Stimulated activated CD4-positive, alpha-beta T cell treated with anti-CD3 and anti-CD28 coated beads, TNF-alpha, amount 100 ng/mL, for 48 hours (primary cell): ENCODE results near the gene P2RX1.
"Not testable (repeated sequence)": the region's sequence is repeated elsewhere in the genome, so short reads cannot be mapped to it uniquely, and the experiment has no call there.

ENCODE experiments used
- DNase-seq, 3 donors: peaks; one replicate each; pipeline ENCODE4 v3.0.0-alpha.2; 2020; ENCODE audit warnings: low read depth in 3 of 3

Gene P2RX1

DNA sequence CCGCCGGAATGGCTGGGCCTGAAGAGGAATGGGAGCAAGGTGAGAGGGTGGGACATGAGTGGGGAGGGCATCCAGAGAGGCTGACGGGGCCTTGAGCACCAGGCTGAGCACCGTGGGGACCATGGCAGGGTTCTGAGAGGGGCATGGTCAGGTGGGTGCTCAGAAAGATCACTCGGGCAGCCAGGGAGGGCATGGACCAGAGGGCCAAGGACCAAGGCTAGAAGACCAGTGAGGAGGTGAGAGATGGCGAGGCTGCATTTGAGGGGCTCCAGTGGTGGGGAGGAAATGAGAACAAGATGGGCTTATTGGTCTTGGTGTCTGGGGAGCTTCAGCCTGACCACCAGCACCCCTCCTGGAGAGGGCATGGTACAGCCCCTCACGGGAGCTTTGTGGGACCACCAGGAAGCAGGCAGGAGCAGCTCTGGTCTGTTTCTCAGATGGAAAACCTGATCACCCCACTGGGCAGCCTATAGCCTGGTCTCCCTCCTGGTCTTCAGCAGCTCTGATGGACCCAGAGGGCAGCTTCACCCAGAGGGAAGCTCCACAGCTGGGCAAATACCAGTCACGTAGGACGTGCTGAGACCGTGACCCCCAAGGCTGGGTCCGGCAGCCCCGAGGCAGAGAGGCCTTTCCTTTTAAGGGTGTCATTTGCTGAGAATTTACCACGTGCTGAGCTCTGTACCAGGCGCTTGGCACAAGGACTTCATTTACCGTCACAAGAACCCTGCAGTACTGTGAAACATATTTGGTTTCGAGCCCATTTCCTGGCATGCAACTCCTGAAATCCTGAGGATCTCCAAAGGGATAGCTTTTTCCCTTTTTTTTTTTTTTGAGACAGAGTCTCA is 58.8 kb downstream of the P2RX1 start:
- no peak for DNase-seq

DNA sequence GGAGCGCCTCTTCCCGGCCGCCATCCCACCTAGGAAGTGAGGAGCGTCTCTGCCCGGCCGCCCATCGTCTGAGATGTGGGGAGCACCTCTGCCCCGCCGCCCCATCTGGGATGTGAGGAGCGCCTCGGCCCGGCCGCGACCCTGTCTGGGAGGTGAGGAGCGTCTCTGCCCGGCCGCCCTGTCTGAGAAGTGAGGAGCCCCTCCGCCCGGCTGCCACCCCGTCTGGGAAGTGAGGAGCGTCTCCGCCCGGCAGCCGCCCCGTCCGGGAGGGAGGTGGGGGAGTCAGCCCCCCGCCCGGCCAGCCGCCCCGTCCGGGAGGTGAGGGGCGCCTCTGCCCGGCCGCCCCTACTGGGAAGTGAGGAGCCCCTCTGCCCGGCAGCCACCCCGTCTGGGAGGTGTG is 62.1 kb downstream of the P2RX1 start:
- not testable (repeated sequence) for DNase-seq

DNA sequence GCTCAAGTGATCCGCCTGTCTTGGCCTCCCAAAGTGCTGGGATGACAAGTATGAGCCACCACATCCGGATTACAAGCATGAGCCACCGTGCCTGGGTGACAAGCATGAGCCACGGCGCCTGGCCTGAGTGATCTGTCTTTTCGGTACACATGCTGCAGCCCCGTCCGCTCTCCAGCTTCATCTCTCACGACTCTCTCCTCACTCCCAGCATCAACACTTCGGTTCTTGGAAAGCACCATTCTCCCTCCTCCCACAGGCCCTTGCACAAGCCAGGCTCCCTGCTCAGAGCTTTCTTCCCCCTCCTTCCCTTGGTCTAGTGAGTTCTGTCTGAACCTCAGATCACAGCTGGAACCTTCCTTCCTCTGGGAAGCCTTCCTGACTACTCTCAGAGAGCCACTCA is 63.7 kb downstream of the P2RX1 start:
- DNase-seq = no peak

- no peak for DNase-seq
These were observed 64.7 kb downstream of the P2RX1 start for GRCh38 chr17:3851461-3852100.

DNA sequence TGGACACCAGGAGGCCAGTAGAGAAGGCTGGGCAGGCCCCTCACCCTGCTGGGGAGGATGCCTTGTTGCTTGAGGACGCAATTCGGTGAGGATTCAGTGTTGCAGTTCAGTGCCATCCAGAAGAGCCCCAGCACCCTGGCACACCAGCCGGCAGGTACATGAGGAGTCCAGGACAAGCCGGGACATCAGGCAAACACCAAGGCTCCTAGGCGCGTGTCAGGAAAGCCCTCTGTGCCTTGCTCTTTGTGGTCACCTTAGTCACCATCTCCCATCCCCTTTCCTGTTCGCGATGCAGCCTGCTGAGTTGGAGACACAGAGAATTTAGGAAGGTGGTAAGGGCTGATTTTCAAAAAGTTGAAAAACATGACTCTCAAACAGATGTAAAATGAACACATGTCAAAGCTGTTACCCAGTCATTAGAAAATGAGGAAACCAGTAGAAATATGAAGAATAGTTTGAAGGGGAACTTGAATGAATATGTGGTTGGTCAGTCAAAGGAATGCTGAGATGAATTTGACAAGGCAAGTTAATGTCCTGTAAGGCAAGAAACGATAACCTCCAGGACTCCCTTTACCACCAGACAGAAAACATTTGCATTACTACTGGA is 67.9 kb downstream of the P2RX1 start:
- DNase-seq = no peak

GRCh38 chr17:3847165-3847670 is 69.0 kb downstream of the P2RX1 start:
- no peak for DNase-seq
